ENCODE results near the gene STIMATE. TPM values are rescaled to one million over a fixed set of nuclear protein-coding genes. Genes with fewer than 3 reads are reported as not detected.

STIMATE gene
- total RNA-seq, 2 donors from 2014 or later, result 7.6 to 10.3 TPM

DNA sequence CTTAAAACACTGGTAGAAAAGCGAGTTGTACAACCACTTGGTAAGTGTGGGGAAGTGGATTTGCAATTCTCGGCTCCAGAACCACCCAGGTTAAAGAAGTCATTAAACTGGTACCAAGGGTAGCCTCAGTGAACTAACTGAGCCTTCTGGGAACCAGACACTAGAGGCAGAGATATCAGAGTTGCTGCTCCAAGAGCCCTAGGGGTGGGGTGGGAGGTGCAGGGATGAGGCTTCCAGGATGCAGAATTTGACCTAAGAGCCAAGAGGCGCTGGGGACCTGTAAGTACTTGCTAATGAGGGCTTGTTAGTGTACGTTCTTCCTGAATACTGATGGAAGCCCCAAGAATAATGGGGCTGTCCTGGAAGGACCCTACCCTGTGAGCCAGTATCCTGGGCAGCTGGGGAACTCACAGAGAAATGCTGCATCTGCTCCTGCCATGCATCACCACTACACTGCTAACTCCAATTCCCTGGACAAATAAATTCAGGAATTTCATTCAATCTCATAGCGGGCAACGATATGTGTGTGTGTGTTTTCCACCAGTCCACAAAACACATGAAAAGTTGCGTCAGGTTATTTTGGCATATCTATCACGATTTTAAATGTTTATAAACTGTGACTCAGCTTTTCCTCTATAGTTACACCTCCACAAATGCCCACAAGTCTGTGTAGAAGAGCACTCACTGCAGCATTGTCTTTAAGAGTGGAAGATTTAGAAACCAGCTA lies 23.8 kb downstream of the STIMATE start:
- Histone ChIP-seq H3K27ac (no peak overlapping the region), H3K4me1 (no peaks in the 10 kb centered on the region), H3K9me3 (no peaks in the 10 kb centered on the region), H3K4me3 (no peak overlapping the region), H3K27me3 (no peaks in the 10 kb centered on the region), H3K36me3 (no peaks in the 10 kb centered on the region)
- no peak for DNase-seq (ENCODE audit: low spot score)
- TF ChIP-seq, protein P1, sequence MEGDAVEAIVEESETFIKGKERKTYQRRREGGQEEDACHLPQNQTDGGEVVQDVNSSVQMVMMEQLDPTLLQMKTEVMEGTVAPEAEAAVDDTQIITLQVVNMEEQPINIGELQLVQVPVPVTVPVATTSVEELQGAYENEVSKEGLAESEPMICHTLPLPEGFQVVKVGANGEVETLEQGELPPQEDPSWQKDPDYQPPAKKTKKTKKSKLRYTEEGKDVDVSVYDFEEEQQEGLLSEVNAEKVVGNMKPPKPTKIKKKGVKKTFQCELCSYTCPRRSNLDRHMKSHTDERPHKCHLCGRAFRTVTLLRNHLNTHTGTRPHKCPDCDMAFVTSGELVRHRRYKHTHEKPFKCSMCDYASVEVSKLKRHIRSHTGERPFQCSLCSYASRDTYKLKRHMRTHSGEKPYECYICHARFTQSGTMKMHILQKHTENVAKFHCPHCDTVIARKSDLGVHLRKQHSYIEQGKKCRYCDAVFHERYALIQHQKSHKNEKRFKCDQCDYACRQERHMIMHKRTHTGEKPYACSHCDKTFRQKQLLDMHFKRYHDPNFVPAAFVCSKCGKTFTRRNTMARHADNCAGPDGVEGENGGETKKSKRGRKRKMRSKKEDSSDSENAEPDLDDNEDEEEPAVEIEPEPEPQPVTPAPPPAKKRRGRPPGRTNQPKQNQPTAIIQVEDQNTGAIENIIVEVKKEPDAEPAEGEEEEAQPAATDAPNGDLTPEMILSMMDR (IDR thresholded peaks at IDR 0.05), result no peak

DNA sequence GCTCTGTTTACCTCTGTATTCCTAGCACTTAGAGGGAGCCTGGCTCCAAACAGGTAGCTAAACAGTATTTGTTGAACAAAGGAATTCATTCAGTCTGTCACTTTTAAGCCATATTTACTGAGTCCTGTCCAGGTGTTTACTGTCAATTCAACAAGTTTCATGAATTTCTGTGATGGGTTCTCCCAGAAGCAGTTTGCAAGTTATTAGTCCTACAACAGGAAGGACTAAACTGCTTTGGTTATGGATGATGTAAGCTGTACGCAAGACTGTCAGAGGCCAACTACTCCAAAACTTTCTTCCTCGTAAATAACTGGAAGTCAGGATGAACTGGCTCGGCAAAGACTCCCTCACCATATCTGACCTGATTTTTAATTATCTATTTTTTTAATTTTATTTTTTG lies 25.1 kb downstream of the STIMATE start:
- no peak overlapping the region for H3K4me3 ChIP-seq
- no peak for DNase-seq (ENCODE audit: low spot score)
- H3K9me3 ChIP-seq, result no peaks in the 10 kb centered on the region
- no peaks in the 10 kb centered on the region for H3K4me1 ChIP-seq
- TF ChIP-seq, protein P1 (IDR thresholded peaks at IDR 0.05), result no peak
- H3K27me3 ChIP-seq, result no peaks in the 10 kb centered on the region
- no peak overlapping the region for H3K27ac ChIP-seq
- H3K36me3 ChIP-seq, result no peaks in the 10 kb centered on the region

DNA sequence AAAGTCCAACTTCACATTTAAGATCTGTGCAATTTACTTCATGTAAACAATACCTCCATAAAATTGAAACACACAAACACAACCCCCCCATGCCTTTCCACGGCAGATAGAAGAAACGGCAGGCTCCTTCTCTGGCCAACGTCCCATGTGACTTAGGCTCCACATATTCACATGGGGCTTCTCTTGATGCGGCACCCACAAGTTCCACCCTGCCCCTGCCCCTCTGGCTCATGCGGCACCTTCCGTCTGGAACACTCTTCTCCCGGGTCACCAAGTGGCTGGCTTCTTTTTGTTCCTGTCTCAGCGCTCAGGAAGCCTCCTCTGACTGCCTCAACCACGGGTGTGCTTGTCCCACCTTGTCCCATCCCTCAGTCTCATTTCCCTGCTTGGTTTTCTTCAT lies 25.6 kb downstream of the STIMATE start:
- H3K4me1 ChIP-seq, result no peaks in the 10 kb centered on the region
- H3K36me3 ChIP-seq, result no peaks in the 10 kb centered on the region
- no peak for DNase-seq (ENCODE audit: low spot score)
- H3K27me3 ChIP-seq, result no peaks in the 10 kb centered on the region
- H3K9me3 ChIP-seq, result no peaks in the 10 kb centered on the region
- no peak overlapping the region for H3K27ac ChIP-seq
- TF ChIP-seq, protein P1 (IDR thresholded peaks at IDR 0.05), result no peak
- H3K4me3 ChIP-seq, result no peak overlapping the region

DNA sequence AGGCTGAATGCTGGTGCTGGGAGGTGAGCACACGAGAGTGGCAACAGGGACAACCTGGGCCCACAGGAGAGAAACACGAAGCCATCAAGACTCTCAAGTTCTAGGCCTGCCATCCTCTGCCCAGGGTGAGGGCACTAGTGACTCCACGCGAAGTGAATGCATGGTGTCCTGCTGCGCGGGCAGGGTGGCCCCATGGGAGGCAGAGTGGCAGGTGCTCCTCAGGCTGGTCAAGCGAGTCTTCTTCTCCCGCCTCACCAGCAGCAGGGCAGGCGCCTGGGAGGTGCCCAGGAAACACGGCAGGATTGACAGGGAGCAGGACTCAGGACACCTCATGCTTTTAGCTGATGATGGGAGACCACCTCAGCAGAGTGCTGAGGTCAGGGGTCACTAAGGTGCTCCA lies 26.9 kb downstream of the STIMATE start:
- no peaks in the 10 kb centered on the region for H3K9me3 ChIP-seq
- DNase-seq (ENCODE audit: low spot score), result no peak
- no peaks in the 10 kb centered on the region for H3K36me3 ChIP-seq
- H3K4me1 ChIP-seq, result no peaks in the 10 kb centered on the region
- no peak overlapping the region for H3K4me3 ChIP-seq
- TF ChIP-seq, protein P1 (IDR thresholded peaks at IDR 0.05), result no peak
- no peak overlapping the region for H3K27ac ChIP-seq
- H3K27me3 ChIP-seq, result no peaks in the 10 kb centered on the region

DNA sequence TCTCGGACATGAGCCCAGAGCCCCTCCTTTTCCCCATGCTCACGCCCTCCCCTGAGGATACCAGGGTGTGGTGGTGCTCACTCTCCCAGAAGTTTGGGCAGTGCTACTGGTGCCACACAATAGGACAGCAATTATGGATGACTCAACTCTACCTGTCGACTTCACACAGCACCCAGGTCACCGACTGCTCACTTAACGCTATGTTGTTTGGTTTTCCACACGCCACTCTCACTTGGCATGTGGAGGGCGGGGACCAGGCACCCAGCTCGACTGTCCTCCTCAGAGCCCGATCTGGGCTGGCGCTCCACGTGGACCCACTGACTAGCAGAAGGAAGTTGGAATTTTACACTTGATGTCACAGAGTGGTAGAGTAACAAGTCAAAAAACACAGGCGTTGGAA lies 30.9 kb downstream of the STIMATE start:
- TF ChIP-seq, protein P1 (IDR thresholded peaks at IDR 0.05), result no peak
- DNase-seq (ENCODE audit: low spot score), result no peak
- Histone ChIP-seq H3K27me3 (no peaks in the 10 kb centered on the region), H3K27ac (no peak overlapping the region), H3K4me3 (no peak overlapping the region), H3K36me3 (peaks cover 4% of the 10 kb centered on the region), H3K9me3 (no peaks in the 10 kb centered on the region), H3K4me1 (no peaks in the 10 kb centered on the region)

DNA sequence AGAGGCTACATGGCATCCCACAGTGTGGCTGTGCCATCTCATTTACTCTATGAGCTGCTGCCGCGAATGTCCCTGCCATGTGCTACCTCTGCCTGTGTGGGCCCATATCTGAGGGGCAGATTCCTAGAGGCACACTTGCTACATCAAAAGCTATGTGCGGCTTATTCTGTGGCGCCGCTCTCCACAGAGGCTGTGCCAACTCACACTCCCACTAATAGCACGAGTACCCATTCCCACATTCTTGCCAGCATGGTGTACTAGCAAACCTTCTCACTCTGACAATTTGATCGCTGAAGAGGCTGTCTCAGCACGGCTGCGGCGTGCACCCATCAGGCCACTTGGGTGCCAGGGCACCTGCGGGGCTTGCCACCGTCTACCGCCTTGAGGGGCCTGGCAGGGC lies 31.4 kb downstream of the STIMATE start:
- Histone ChIP-seq H3K9me3 (no peaks in the 10 kb centered on the region), H3K4me3 (no peak overlapping the region), H3K27ac (no peak overlapping the region), H3K36me3 (peaks cover 4% of the 10 kb centered on the region), H3K4me1 (no peaks in the 10 kb centered on the region), H3K27me3 (no peaks in the 10 kb centered on the region)
- TF ChIP-seq, protein P1 (IDR thresholded peaks at IDR 0.05), result no peak
- DNase-seq (ENCODE audit: low spot score), result no peak

All from right atrium auricular region (tissue), 2 donors.